NOMO-1 treated with DMSO at 0.1 percent for 48 hours (cell line): ENCODE results near the gene PTPN20.

Experiments used
- DNase-seq: peaks from one replicate; lab custom pipeline; 2025; ENCODE audit not compliant: unreplicated experiment; lab: John Stamatoyannopoulos, UW

The PTPN20 gene

DNA sequence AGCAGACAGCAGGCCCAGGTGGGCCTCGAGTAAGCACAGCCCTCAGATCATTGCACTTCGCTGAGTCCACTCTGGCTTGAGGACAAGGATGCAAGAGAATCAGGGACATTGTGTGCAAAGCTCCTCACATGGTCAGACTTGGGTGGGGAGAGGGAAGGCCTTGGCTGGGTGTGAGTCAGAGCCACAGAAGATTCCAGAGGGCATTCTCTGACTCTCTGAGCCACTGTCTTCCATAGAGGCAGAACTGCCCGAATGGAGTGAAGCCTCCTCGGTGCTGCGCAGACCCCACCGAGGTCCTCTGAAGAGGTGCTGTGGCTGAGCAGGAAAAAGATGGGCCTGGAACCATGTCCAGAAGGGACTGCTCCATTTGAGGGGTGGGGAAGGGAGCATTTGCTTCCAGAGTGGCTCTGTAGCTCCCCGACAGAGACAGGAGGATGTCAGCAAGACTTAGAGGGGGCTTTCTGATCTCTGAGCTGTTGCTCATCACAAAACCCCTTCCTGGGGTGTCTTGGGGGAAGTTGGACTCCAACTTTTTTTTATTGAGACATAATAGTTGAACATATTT lies 120.8 kb downstream of the PTPN20 start:
- no peak for DNase-seq

DNA sequence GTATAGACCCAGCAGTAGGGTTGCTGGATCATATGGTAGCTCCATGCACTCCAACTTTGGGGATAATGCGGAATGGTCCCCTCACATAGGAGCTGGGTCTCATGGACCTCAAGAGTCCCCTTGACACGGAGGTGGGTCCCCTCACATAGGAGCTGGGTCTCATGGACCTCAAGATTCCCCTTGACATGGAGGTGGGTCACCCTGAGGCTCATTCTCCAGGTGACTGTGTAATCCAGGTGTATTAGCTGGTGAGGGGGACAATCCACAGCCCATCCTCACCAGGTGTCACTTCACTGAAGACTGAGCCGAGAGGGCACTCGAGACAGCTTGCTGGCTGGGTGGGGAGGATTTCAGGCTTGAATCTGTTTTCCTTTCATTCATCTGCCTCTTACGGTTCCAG lies 121.9 kb downstream of the PTPN20 start:
- no peak for DNase-seq

DNA sequence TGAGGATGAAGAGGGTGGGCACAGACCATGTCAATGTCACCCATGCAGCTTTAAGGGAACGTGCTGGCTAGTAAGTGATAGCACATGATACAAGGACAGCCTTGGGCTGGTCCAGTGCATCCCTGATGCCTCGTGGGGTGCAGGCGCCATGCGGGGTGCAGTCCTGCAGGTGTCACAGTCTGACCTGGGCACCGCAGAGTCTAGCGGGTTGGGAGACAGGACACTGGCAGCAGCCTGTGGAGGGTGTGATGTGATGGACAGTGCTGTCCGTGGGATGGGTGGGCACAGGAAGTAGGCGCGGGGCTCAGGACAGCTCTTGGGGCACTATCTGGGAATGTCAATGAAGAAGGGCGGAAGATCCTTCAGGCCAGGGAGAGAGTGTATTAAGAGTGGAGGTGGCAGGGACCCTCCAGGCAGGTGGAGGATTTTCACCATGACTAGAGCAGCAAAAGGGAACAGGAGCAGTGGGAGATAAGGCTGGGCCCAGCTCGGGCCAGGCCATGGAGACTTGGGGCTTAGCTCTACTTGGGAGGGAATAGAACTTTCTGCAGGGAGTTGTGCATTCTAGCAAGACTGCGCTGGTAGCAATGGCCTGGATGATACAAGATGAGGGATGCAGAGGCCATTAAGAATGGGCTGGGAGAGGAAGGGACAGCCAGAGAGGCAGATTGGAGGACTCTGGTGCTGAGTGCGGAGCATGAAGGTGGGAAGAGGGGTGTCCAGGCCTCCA lies 122.5 kb downstream of the PTPN20 start:
- DNase-seq: no peak

DNA sequence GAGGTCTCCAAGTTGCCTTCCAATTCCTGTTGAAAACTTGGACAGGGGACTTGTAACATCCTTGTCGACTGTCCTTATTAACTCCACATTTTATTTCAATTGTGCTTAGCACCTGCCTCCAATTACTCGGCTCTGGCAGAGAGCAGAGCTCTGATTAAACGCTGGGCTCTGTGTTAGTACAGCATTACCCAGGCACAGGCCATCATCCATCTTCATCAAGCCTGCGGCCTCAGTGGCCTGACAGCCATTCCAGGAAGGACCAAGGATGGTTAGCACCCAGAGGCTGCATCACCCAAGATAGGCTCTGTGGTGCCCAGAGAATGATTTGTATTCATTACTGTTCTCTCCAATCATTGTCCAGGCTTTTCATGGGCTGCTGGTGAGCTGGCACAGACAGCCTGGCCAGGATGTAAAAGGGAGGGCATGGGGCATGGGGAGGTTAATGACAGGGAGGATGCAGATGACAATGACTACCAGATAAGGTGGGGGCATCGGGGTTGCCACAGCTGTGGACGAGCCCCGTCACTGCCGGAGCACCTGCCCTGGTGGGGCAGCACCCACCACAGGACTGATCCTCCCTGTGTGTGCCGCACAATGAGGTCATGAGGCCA lies 123.3 kb downstream of the PTPN20 start:
- DNase-seq: no peak

DNA sequence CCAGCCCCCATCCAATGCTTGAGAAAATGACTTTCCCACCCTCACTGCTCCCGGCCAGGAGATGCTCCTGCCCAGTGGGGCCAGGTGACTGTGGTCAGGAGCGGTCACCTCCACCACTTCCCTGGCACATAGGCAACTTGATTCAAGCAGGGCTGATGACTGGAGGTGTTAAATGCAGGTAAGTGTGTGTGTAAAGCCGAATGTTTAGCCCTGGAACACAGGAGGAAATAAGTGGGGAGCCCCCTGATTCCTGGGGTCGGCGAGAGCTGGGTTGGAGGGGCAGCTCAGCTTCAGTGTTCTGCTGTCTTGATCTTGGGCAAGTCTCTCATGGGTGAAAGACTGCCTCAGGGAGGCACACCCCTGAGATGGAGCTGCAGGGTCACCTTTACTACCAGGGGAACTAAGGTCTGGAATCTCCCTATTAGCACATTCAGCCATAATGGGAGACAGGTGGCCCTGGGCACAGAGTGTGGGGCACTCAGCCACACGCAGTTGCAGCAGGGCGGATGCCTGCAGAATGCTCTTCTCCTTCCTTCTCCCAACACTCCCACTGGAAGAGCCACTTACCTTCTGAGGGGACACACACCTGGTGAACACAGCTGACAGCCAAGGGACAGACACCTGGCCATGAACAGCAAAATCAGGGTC lies 124.1 kb downstream of the PTPN20 start:
- no peak for DNase-seq

DNA sequence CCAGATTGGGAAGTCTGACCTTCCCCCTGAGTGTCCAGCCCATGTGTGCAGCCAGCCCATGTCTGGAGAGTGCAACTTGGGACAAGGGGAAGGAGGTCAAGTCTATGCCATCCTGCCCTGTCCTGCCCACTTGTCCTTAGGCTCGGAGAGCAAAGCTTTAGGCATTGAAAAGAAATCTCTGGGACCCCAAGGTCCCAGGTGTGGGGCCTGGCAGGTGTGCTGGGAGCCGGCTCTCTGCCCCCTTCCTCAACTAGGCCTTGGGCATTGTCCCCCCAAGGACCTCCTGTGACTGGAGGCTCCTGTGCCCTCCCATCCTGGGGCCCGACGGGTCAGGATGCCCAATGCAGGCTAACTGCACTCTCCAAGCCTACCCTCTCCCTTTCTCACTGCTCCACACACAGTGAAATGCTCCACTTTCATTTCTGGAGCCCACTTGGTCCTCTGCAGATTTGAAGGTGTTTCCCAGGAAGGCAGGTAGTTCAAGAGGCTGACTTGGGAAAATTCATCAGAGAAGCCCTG lies 124.7 kb downstream of the PTPN20 start:
- no peak for DNase-seq

DNA sequence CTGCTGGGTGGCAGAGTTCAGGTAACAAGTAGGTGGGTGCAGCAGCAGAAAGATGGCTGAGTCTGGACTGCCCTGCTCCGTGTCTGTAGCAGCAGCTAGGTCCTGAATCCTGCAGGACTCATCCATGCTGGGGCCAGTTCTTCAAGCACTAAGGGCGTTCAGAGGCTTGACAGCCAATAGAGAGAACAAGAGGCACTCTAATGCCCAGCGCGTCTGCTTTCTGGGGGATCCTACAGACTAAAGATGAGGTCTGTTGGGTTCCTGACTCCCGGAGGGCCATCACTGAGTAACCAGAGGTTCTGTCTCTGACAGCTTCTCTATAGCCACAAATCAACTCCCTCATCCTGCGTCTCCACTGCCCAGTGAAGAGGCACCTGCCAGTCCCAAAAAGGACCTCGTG lies 125.5 kb downstream of the PTPN20 start:
- no peak for DNase-seq

DNA sequence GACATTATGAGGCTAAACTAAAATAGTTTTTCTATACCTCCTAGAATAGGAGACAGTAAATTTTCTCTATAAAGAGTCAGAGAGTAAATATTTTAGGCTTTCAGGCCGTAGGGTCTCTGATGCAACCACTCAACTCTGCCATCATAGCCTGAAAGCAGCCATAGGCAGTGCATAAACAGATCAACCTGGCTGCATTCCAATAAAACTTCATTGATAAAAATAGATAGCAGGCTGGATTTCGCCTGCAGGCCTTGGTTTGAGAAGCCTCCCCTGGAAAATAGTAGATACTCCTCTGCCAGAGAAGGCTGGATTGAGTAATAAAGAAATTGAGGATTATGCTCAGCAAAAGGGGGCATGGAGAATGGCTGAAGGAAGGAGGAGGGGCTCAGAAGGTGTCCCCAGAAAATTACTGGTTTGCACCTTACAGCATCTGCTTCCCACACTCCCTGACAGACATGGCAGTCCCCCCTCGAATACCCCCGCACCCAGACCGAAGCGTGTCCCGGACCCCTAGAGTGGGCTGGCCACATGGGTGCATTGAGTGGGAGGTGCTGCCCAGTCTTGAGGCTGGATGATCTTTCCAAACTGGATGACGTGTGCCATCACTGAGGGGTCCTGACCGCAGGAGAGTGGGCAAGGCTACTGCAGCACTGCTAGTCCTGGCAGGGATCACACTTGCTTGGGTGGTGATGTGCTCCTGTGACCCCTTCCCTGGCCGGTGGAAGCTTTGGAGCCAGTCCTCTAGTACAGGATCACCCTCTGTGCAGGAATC lies 126.6 kb downstream of the PTPN20 start:
- DNase-seq: no peak

DNA sequence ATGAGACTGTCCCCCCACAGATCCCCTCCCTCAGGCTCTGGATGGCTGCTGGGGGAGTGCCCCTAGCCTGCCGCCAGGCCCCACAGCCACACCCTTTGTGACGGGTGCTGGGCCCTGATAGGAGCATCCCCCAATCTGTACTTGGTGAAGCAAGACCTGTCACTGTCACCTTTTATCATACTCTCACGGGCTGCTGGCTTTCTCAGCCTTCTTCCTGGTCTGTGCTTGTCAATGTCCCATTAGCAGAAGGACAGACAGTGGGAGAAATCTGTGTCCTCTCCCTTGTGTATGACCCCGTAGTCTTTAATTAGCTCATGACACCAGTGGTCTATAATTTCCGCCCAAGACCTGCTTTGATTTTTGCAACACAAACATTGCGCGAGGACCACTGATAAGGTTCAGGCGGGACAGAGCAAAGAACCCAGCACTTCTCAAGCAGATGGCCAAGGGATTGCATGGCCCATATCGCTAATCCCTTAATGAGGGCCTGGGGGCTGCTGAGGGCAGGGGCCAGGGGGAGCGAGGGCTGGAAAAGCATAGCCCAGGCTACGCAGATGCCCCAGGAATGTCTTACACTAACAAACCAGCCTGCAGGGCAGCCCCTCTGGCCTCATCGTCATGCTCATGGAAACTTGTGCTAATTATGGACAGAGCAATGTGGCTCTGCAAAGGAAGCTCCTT lies 127.8 kb downstream of the PTPN20 start:
- DNase-seq: no peak

DNA sequence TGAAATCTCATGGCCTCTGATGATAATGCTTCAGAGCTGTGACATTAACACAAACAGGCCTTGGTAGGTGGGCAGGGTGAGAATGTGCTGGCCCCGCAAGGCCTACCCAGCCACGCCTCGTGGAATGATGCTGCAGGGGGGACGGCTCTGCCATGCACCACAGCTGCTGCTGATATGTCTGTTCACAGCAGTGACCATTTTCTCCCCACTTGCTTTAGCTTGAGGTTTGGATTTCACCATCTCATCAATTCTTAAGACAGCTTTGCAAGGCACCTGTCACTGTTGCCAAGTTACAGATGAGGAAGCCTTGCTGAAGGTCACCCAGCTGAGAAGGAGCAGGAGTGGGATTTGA lies 128.3 kb downstream of the PTPN20 start:
- no peak for DNase-seq

DNA sequence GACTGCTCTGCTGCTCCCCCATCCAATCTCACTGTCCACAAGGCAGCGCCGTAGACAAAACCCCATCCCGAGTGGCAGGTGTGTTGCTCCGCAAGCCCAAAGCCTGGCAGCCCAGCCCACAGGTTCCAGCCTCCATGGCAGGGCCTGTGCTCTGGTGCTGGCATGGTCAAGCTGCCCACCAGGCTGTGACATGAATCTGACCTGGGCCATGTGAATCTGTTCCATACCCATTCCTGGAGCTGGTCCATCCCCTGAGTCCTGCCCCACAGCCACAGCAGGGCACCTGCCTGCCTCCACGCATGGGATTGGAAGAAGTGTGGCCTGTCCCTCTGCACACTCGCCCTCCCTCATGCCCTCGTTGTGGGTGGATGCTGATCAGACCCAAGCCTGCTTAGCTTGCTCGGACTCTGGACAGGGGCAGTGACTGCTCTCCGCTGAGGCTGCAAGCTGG lies 128.8 kb downstream of the PTPN20 start:
- DNase-seq: no peak

DNA sequence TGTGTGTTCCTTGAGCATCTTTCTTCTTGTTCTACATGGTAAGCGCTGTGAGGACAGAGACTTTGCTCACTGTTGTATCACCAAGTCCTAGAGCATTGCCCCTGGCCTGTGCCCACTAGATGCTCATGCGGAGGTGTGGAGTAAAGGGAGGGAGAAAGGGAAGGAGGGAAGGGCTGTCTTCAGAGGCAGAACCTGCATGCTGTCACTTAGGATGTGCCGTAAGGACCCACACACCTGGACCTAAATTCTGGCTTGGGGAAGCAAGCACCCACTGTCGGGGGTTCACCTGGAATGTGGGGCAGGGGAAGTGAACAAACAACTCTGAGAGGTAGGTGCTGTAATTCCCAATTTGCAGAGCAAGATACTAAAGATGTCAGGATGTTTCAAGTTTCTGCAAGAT lies 129.5 kb downstream of the PTPN20 start:
- DNase-seq: no peak

DNA sequence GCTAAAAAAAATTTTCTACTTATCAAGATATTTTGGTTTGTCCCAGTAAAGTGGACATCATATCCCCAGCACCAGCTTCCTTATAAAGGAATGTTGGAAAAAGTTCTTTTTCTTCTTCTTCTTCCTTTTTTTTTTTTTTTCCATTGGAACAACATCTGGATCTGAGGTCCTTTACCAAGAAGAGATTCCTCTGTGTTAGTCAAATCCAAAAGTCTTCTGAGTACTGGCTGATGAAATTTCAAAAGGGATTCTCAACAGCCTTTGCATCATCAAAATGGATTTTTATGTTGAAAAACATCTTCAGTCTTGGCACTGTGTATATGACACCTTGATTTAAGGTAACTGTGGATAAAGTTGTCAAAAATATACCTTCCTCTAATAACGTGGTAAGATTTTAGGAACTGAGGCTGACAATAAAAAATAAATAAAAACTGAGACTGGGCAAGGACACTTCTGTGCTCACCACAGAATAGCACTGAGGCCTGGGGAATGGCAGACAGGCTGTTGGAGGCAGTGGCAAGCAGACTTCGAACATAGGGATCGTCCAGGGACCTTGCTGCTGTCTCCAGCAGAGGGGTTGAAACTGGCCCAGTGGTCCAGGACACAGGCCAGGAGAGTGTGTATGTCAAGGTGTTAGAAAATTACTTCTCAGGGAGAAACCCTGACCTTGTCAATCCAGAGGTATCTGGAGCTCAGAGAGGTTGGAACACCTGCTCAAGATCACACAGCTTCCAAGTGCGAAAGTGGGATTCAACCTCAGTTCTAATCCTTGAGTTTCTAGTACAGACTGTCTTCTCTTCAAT lies 130.4 kb downstream of the PTPN20 start:
- no peak for DNase-seq

DNA sequence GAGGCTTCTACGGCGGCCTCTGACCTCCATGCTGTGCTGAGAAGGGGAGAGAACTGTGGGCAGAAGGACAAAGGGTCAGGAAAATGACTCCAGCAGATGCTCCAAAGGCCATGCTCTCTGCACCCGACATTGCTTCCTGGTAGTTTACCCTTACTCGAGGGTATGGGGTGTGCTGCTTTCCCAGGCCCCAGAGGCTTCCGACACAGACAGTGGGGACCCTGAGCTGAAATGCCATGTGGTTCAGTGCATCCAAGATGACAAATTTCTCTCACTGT lies 130.9 kb downstream of the PTPN20 start:
- no peak for DNase-seq

DNA sequence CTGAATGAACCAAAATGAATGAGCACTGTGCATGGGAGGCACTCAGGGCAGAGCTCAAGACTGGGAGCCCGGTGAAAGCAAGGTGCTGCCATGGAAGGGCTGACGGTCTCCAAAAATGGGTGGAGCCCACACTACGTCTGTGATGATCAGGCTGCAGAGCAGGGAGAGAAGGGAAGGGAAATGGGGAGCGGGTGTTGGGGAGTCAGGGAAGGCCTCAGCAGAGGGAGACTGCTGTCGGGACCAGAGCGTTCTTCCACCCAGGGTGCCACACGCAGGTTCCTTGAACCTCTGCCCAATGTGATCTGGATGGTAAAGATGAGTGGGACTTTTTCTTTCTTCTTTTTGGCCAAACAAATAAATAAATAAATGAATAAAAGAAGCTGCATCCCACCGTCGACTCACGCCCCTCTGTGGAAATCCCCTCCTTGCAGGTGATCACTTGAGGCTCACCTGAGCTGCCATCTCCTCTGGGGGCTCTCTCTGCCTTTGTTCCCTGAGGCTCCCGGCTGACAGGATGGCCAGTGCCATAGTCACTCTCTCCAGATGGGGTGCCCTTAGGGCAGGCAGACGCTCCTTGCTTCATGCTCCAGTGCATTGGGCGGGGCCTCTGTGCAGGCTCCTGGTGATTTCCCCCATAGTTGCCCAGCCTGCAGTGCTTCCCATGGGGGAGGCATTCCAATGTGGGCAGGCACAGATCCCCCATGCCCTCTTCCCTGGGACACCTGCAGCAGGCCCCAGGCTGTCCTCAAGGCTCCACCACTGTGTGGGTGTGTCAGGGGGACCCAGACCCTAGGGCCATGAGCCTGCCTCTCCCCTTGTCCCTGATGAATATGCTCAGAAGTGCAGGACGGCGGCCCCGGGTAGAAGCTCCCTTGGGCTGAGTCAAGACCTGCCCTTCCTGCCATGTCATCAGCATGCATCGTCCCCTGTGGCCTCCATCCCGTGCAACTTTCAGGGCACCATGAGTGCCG lies 131.8 kb downstream of the PTPN20 start:
- no peak for DNase-seq

DNA sequence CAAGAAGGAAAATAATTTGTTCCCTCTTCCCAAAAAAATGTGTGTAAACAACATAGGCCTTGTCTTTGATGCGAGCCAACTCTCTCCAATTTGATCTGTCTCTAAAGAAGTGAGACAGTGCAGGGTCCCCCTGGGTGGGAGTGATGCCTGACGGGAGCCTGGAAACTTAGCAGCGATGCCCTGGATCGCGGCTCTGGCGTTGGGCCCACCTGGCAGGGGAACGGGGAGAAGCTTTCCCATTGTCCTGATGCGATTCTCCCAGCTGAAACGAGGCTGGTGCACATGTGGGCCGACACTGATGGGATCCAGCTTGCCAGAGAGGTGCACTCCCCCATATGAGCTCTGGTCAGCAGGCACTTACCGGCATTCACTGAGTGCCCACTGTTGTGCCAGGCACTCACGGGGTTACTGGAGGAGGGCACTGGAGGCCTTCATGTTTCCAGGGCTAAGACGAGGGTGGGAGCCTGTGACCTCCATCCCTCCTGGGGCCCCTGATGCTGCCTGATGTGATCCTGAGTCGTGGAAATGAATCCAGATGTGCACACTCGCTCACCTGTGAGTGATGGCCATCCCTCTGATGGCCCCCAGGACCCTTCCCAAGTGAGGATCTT lies 132.8 kb downstream of the PTPN20 start:
- no peak for DNase-seq

DNA sequence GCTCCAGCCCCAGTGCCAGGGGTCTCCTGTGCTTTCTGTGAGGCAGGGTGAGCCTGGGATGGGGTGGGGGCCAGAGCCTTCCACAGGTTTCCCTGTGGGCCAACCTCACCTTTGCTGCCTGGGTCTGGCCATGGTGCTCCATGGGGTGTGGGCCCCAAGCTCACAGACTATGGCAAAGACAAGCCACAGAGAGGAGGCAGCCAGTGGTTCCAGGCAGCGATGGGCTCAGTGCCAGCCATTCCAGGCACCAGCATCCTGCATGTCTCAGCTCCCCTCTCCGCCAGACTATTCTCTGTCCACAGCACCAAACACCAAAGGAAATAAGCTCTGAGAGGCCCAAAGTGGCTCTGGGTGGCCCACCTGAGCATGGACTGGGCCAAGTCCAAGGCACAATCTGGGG lies 133.5 kb downstream of the PTPN20 start:
- DNase-seq: no peak

DNA sequence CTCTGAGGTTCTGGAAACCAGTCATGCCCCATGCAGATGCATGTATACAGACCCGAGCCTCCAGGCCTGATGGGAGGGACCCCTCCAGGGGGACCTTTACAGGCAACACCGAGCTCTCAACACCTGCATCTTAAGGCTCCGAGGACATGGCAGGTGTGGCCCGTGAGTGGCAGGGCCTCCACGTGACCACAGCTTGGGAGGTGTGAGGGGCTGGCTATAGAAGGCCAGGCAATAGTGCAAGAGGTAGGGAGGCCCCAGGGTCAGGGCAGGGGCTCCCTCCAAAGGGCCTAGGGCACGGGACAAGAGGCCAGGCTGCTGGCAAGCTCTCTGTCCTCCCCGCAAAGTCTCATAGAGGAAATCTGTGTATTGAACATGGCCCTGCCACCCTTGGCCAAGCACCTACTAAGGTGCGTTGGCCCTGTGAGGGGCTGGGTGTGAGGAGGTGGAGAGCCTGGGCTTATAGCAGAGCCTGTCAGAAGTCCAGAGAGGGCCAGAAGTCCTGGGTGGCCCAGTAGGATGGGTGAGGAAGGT lies 134.2 kb downstream of the PTPN20 start:
- DNase-seq: no peak
